SIG-M5 (cell line): ENCODE results near the gene CNNM4.
"Not testable (repeated sequence)": the region's sequence is repeated elsewhere in the genome, so short reads cannot be mapped to it uniquely, and the experiment has no call there.

Experiments
- DNase-seq: peaks from one replicate; lab custom pipeline; 2025; lab: John Stamatoyannopoulos, UW

CNNM4 gene

DNA sequence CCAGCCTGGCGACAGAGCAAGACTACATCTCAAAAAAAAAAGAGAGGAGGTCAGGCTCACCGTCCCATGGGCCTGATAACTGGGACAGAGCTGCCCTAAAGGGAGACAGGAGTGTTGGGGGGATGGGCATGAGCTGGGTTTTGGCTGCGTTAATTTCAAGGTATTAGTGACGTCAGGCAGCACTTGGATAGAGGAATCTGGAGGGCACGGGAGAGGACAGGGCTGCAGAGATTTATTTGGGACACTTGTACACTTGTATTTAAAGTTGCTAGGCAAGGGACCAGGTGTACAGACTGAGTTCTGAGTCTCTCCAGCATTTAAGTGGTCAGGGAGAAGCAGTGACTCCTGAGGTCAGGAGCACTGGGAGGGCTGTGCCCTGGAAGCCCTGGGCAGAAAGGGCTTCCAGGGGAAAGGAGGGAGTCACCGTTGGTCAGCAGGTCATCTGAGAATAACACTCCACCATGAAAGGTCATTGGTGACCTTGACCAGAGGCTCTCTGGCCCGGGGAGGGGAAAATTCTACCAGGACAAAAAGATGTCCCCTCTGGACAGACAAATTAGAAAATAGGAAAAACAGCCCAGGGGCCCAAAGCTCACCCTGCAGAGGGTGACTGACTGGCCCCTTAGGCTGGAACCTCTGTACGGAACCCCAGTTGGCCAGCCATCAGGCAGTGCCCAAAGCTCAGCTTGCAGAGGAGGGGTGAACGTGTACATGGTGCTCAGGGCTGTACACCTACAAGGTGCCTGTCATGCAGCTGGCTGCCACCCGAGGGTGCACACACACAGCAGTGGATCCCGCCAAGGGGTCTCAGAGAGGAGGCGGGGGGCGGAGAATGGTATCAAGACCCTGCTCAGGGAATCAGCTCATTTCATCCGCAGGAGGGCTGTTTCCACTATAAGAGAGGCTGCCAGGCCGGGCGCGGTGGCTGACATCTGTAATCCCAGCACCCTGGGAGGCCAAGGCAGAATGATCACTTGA lies 32.4 kb downstream of the CNNM4 start:
- DNase-seq, result no peak

DNA sequence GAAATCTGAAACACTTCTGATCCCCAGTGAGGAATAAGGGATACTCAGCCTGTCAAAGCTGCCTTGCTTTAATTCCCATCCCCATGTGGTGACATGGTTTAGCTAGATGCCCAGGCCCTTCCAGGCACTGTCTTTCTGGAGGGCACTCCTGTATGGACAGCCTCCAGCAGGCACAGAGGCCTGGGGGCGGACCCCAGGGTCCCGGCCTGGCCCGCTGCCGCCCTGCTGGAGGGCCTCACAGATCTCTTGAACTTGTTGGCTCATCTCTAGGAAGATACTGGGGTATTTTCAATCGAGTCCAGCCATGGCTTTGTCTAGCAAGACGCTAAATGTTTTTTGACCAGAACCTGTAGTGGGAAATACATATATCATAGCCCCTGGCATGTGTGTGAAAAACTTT lies 34.4 kb downstream of the CNNM4 start:
- no peak for DNase-seq

- DNase-seq, result not testable (repeated sequence)
Observed at GRCh38 chr2:96796497-96796896, 35.8 kb downstream of the CNNM4 start.

DNA sequence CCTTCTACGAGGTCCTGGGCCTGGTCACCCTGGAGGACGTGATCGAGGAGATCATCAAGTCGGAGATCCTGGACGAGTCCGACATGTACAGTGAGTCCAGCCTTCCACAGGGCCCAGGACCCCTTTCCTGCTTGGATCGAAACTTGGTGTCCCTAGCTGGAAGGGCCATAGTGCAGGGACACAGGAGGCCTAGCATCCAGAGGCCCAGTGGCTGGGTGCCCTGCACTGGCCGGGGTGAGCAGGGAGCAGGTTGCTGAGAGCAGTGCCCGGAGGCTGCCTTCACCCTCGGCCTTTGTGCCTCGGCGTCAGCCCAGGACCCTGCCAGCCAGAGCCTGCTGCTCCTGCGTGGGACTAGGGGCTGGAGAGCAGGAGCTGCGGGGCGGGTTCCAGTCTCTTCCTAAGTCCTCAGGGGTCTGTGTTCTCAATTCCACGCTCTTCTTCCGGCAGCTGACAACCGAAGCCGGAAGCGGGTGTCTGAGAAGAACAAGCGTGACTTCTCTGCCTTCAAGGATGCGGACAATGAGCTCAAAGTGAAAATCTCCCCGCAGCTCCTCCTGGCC lies 36.4 kb downstream of the CNNM4 start:
- DNase-seq, result no peak

GRCh38 chr2:96798733-96799622 lies 38.3 kb downstream of the CNNM4 start:
- DNase-seq, result no peak

DNA sequence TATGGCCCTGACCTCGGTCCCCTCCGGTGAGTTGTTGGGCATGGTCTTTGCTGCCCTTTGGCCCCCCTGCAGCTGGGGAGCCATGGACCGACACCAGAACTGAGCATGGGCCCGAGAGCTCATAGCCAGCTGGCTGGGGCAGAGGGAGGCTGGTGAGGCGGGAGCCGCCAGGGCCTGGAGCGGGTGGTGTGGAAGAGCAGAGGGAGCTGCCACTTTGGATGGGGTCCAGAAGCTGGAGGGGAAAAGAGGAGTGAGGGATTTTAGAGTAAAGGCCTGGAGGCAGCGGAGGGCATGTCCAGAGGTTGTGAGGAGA lies 38.9 kb downstream of the CNNM4 start:
- no peak for DNase-seq

GRCh38 chr2:96800061-96801004 lies 39.6 kb downstream of the CNNM4 start:
- no peak for DNase-seq

DNA sequence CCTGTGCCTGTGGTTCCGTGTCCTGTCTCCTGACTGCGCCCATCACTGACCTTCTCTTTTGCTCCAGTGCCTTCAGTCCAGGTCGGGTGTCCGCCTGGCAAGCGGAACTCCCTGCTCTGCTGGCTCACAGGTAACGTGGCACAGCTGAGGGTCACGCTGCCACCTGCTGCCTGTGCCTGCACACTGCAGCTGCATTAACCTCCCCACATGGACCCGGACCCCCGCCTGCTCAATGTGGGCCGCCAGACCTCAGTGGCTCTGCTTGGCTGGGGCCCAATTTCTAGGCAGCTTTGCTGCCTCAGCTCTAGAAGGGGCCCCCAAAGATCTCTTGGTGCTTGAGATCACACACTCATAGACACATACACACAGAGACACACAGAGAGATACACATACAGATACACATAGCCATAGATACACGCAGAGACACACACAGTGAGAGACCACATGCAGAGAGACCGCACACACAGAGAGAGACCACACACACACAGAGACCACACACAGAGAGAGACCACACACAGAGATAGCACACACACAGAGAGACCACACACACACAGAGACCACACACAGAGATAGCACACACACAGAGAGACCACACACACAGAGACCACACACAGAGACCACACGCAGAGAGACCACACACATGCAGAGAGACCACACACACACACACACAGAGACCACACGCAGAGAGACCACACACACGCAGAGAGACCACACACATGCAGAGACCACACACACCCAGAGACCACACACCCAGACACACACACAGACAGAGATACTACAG lies 40.5 kb downstream of the CNNM4 start:
- no peak for DNase-seq

- no peak for DNase-seq
Observed at GRCh38 chr2:96801786-96802595, 41.3 kb downstream of the CNNM4 start.

DNA sequence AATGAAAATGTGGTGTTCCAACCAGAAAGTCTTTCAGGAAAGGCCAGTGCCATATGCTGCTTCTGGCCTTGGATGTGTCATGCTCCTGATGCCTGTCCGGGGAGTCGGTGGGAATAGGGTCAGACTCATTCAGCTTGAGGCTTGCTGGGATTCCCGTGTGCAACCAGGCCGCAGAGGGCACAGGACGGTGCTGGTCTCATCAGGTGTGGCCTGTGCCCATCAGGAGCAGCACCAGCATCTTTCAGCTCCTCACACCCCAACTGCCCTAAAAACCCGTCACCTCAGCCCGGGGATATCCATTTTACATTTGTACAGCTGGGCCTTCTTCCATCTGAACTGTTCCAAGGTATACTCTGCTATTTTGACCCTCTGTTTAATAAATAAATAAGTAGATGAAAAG lies 42.0 kb downstream of the CNNM4 start:
- DNase-seq, result no peak

DNA sequence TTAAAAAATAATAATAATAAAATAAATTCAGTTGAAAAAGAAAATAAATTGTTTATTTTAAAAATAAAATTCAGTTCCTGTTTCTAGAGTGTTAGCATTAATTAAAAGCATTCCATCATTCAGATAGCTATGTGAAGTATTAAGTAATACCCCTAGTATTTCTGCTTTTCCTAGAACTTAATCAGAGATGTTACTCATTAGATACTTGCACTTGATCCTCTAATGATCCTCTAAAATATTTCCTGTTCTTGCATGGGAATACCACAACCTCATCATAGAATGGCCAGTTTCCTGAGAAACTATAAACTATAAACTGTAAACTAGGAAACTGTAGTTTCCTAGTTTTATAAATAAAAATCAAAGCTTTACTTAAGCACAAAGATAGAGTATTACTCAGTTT lies 44.3 kb downstream of the CNNM4 start:
- no peak for DNase-seq

GRCh38 chr2:96805946-96806345 lies 45.2 kb downstream of the CNNM4 start:
- DNase-seq, result not testable (repeated sequence)

DNA sequence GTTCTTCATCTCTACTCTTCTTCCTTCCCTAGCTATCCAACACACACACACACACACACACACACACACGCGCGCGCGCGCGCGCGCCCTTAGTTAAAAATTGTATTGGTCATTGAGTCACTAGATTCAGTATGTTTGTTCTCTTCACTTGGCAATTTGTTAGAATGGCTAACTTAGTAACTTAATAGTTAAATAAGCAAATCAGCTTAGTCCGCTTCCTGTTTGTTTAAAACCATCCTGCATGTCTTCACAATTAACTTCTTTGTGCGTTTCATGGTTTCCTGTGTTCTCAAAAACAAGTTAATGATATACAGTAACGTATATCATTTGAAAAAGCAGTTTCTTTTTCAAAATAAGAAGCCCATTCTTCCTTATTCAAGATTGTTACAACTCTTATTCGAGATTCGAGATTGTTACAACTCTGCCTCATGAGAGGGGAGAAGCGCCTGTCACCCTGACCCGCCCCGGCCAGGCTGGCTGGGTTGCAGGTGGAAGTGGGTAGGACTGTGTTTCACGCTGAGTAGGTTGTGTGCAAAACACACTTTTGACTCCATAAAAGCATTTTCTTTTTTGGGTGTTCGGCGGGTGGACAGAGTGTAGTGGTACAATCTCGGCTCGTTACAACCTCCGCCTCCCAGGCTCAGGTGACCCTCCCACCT lies 45.9 kb downstream of the CNNM4 start:
- no peak for DNase-seq

DNA sequence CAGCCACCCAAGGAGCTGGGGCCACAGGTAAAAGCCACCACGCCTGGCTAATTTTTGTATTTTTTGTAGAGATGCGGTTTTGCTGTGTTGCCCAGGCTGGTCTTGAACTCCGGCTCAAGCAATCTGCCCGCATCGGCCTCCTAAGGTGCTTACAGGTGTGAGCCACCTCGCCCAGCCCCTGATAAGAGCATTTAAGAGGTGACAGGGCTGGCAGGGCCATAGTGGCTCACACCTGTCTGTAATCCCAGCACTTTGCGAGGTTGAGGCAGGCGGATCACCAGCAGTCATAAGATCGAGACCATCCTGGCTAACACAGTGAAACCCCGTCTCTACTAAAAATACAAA lies 46.4 kb downstream of the CNNM4 start:
- no peak for DNase-seq

GRCh38 chr2:96808176-96808837 lies 47.6 kb downstream of the CNNM4 start:
- no peak for DNase-seq

- DNase-seq, result no peak
Observed at GRCh38 chr2:96809216-96809882, 48.6 kb downstream of the CNNM4 start.

GRCh38 chr2:96809951-96810782 lies 49.5 kb downstream of the CNNM4 start:
- DNase-seq, result no peak
